HG02840 (cell line): ENCODE data around the gene ZNF687.
A peak's percentile ranks its signal among the peaks of the same experiment; 100 is the strongest.

Experiments
- ATAC-seq: cut with Tn5 transposase; IDR thresholded peaks from one replicate; pipeline ENCODE4 v1.9.1; 2021; ENCODE audit warnings: mild to moderate bottlenecking, moderate library complexity, moderate number of reproducible peaks; ENCODE audit not compliant: unreplicated experiment, low FRiP score

ZNF687 gene

DNA sequence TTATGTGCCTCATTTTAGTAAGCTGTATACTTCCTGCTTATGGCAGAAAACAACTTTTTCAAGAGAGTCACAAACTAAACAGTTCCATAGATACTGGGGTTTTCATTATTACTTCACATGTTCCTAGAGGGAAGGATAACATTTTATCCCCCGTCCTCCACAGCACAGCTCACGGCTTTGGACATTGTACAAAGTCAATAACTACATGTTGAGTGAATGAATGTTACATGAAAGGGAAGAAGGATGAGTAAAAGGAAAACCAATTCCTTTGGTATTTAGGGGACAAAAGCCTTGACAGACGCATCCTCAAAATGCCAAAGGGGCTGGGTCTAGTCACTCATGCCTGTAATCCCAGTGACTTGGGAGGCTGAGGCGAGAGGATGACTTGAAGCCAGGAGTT lies 30.3 kb downstream of the ZNF687 start:
- no peak for ATAC-seq

DNA sequence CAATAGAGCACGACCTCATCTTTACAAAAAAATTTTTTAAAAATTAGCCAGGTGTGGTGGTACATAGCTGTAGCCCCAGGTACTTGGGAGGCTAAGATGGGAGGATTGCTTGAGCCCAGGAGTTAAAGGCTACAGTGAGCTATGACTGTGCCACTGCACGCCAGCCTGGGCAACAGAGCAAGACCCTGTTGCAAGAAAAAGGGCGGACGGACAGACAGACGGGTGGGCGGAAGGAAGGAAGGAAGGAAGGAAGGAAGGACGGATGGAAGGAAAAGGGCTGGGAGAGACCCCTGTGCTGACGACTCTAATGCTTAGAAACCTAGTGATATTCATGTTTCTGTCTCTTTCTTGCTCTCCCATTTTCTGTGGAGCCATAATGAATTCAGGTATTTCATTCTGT lies 30.7 kb downstream of the ZNF687 start:
- no peak for ATAC-seq

DNA sequence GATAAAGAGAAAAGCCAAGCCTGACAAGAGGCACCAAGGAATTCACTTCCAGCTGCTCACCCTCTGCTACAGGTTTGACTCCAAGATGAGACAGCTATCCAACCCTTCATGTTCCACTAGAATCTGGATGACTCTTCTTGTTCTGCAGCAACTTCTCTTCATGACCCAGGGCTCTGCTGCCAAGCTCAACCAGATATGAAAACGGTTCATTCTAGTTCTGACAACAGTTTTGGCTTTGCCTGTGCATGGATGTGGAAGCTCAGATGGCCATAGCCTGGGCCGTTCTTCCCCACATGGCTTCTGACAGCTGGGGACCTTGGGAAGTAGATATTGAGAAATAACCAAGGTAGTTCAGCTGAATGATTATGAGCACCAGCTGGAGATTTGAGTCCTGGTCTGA lies 31.4 kb downstream of the ZNF687 start:
- ATAC-seq = no peak

DNA sequence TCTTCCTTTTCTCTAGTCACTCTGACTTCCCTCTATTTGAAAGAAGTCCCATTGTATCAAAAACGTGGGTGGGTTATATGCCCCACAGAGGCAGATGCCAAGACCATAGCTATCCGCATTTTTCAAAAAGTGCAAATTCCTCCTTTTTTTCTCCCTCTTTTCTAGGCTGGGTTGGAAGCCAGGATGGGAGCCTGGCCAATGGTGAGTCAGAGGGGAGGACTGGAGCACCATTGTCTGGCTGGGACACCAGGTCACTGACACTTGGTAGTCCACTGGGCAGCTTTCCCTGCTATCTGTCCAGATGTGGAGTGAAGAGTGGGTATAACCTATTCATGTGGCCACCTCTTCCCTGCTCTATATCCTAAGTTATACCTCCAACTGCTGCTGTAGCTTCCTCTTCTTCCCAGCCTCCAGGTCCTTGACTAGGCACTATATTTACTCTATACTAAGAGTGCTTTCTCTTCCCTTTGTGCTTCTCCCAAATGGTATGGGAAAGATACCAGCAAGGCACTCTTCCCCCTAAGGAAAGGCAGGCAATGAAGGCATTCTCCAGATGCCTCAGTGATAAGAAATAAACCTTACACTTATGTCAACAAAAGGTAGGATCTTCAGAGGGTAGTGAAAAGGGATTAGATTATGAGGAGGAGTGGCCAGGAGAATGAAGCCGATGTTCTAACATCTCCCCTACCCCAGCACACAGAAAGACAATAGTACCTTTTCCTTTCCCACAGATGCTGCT lies 32.2 kb downstream of the ZNF687 start:
- ATAC-seq = no peak

DNA sequence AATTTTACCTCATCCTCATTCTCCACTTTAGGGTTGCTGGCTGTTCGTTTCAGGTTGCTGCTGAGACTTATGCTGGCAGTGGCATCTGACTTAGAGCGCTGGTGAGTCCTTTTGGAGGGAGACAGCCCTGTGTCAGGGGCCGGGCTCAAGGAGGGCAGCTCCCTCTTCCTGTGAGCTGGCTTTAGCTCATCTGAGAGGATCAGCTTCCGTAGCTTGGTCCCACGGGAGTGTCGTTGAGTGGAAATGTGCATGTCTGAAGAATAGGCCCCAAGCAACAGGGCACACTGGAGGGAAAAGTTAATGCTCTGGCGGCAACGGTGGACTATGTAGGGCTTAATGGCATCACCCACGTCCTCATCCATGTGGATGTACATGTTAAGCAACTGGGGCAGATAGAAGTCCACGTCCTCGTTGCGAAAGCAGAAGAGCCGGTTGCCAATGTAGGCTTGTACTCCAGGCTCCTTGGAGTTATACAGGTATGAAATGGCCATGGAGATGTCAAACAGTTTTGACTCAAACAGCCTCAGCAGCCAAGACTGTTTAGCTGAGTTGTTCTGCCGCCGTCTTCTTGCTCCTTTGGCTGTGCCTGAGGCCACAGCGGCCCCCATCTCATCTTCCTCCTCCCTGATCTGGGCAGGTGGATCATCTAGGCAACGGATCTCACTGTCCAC lies 33.6 kb downstream of the ZNF687 start:
- ATAC-seq = no peak

DNA sequence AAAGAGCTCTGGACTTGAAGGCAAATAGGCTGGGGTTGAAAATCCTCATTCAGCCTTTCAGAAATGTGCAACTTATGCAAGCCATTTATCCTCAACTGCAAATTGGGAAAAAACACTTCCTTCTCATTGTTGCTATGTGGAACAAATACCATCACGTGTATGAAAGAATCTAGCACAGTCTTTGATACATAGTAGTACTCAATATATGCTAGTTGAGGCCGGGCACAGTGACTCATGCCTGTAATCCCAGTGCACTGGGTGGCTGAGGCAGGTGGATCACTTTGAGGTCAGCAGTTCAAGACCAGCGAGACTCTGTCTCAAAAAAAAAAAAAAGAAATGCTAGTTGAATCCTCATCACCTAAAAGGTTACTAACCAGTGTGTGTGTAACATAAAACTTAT lies 36.9 kb downstream of the ZNF687 start:
- no peak for ATAC-seq

DNA sequence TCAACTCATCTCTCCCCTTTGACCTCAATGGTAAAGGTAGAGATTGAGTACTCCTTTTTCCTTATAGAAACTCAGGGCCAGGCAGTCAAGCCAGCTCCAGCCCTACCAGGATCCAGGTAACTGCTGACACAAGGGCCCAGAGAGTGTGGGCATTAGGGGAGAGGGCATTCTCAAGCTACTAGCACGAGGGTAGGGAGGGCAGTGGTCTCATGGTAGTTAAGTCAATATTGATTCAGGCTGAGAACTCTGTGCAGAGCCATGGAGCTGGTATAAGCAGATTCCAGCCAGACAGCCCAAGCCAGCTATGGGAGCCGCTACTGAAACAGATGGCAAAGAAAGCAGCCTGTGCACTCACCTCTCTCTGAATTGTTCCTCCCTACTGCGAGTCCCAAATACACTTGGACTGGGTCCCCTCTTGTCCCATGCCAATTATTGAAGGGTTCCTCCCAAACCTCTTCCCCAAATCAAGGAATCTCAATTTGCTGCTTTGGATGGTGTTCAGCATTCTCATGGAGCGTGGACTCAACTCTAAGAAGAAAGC lies 42.4 kb downstream of the ZNF687 start:
- ATAC-seq = no peak

DNA sequence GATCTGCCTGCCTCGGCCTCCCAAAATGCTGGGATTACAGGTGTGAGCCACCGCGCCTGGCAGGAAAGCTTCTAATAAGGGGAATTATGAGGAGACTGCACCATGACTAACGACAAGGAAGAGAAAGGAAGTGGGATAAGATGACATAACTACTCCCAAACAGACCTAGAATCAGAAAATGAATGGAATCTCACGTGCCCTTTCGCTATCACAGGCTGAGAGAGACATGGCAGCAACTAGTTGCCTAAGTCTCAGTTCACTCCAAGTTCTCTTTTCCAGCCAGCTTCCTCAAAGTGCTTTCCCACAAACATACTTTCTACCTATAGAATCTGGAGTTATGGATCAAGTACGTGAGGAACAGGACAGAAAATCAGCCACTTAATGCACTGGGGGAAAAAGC lies 43.1 kb downstream of the ZNF687 start:
- ATAC-seq = no peak

DNA sequence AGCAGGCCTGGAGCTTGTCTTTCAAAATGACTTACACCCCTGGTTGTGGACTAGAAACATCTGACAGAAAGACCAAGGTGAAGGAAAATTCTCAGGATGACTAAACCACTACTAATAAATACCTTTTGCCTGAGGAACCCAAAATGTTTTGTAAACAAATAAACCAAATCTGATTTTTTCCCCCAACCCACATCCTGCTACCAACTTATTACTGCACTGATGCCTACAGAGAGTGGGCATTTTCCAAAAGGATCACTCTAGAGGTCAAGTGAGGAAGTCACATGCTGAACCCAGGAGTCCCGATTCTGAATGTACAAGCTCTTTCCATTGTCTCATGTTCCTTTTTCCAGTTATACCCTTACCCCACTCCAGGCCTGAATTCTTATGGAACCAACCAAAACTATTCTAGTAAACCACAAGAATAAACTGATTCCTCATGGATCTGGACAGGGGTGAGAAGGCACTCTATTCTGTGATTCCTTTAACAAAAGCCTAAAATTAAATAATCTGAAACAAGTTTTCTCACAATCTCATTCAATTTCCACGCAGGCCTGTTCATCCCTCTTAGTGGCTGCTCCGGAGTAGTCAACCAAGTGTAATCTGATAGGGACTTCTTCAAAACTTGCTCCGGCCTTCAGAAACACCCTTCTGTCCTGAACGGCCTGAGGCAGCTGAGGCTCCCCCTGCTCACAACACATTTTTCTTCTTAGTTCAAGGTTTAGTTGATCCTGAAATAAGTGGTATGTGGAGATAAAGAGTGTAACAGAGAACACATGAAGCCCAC lies 43.7 kb downstream of the ZNF687 start:
- no peak for ATAC-seq

DNA sequence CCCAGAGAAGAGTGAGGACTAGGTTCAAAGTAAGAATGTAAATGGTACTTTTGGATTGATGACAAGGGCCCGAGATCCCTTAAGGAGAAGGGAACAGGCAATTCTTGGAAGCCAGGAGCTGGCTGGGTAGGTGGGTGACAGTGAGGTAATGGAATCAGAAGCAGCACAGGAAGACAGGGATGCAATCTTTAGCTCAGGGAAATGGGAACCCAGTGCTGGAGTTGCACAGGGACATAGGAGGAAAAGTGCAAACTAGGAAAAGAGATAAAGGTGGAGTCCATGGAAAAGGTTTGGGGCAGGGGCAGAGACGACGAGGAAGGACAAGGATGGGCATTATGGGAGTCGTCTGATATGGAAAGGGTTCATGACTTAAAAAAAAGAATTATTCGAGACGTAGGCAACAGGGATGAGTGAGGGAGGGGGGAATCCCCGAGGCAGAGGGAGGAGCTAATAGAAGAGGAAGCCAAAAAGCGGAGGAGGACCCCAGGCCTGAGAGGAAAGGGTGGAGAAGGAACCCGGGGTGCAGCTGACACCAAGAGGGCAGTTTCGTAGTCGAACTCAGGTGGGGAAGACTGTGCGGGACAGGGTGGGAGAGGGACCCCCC lies 44.6 kb downstream of the ZNF687 start:
- peak; percentile 55 for ATAC-seq

DNA sequence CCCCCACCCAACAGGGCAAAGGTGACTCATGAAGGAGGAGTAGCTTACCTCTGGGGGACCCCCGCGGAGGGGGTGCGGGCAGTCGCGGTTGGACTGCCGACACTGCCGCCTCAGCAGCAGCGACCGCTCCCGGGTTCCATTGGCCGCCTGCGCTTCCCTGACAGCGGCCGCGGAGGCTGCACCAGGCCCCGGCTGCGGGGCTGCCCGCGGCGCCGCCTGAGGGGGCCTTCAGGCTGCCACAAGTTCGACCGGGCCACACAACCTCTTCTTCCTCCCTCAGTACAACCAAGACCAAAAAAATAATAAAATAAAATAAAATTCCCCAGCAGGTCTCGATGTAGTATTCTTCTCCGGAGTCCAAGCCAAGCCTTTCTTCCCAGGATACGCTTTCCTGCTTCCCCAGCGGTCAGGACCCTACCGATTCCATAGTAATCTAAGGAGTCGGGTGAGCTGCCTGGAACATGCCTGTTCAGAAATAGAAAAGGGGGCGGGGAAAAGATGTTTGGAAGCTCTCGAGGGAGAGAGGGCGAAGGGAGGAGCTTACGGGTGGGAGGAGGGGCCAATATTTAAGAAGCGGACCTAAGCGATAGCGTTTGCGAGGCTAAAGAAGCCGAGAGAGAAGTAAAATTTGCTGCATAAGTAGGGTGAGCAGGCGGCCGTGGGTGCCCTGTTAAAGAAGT lies 45.3 kb downstream of the ZNF687 start, which contains the start of gene PI4KB:
PI4KB (minus strand) TSS at position 194 of the 680 bp plus-strand sequence. CDS start 10,935 bp downstream, outside the sequence.
- peak; percentile 68 for ATAC-seq

DNA sequence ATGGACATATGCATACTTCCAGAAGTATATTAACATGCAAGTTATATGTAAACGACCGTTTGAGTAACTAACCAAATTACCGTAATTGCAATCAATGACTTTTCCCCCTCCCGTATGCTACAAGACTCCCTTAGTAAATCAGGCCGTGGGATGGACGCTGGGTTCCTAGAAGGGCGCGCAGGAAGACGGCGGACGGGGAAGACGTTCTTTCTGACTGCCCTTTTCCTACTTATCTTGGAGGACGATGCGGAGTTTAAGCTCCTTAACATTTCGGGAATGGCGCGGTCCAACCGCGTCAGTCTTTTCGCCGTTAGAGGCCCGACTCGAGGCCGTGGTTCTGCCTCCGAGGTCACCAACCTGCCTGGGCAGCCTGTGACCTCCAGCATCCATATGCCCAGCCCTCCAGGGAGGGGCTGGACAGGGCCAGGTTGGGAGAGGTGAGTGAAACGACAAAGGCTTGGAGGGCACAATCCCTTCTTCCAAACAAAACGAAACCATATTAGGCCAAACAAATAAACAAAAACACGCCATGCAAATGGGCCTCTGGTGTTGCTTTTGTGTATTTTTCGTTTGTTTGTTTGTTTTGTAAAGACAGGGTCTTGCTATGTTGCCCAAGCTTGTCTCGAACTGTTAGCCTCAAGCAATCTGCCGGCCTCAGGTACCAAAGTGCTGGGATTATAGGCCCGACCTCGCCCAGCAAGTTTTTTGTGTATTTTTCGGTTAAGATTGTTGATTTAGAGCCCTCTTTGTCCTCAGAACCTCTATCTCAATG lies 46.0 kb downstream of the ZNF687 start:
- ATAC-seq = peak; percentile 10

DNA sequence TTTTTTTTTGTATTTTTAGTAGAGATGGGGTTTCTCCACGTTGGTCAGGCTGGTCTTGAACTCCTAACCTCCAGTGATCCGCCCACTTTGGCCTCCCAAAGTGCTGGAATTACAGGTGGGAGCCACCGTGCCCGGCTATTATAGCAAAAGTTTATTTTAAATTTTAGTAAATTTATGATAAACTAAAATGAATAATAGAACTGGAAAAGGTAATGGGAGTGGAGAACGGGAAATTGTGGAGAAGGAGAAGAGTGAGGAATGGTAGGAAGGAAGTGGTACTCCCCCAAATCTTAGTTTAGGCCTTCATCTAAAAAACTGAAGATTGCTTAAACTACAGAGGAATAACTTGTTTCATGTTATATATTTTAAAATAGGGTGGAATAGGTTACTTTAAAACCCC lies 52.7 kb downstream of the ZNF687 start:
- no peak for ATAC-seq

DNA sequence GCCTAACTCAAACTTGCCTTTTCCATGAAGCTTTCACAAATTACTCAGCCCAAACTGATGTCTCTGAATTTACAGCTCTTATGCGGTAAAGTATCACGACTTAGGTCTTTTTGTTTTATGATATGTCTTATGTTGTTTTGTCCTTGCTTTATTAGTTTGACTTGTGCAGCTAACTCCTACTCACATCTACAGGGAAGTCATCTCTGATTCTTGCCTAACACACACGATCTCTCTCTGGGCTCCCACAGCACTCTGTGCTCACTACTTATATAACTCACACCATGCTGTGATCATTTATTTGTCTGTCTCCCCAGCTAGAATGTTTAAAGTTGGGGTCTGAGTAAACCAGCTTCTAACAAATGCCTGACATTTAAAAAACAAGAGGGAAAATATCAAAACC lies 54.5 kb downstream of the ZNF687 start:
- no peak for ATAC-seq

DNA sequence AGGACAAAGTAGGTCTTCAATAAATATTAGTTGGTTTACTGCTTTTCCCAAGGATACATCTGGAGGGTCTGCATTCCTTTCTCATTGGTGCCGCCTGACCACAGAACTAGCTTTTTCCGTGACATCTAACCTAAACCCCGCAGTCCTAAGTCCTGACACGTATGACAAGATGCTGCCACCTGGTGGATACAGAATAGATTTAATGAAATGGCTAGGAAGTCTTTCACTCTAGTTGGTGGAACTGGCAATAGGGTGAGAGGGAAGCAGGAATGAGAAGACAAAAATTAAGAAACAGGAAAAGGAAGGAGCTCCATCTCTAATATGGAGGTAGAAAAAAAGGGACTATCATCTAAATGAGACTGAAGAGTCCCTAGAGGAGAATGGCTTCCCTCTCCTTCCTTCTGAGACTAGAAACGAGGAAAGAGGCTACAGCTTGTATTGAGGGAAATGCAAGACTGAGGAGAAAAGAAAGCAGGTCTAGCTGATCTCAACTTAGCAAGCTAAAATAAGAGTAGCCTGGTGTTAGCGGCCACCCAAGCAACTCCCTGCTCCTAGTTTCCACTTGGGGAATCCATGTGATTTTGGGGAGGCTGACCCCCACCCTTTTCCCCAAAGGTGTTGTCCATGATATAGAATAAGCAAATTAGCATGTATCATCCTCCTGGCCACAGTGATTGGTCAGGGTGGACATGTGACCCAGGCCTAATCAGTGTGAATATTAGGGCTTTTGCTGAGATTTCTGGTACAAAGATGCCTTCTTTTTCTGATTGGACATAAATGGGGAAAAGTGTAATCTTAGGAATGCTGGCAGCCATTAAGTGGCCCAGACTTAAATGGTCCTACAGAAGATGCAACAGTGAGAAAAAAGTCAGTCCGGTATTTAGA lies 59.0 kb downstream of the ZNF687 start:
- ATAC-seq = no peak
